Gastrocnemius medialis (tissue), 4 donors: ENCODE data around the gene PPP1R12B.
"Not testable (repeated sequence)": the region's sequence is repeated elsewhere in the genome, so short reads cannot be mapped to it uniquely, and the experiment has no call there.

ENCODE experiments used
- POLR2A ChIP-seq, 2 donors: fragments of 450-650 bp; IDR thresholded peaks; one replicate each; pipeline ENCODE4 v1.6.1; 2017; ENCODE audit warnings: antibody characterized with exemption in 2 of 2, mild to moderate bottlenecking in 2 of 2, moderate library complexity in 2 of 2
- TF ChIP-seq, protein P1 (sequence below), 5 experiments: fragments of 450-650 bp in 3 of 5; fragments of 200-600 bp in 2 of 5; sonication (generic) in 2 of 5; IDR thresholded peaks in 4 of 5; conservative IDR thresholded peaks in 1 of 5; 1 replicate in 4 of 5; 2 replicates in 1 of 5; pipeline ENCODE4 v1.5.1; 2016 to 2019; ENCODE audit warnings: antibody characterized with exemption in 5 of 5, mild to moderate bottlenecking in 3 of 5, moderate library complexity in 3 of 5

DNA sequence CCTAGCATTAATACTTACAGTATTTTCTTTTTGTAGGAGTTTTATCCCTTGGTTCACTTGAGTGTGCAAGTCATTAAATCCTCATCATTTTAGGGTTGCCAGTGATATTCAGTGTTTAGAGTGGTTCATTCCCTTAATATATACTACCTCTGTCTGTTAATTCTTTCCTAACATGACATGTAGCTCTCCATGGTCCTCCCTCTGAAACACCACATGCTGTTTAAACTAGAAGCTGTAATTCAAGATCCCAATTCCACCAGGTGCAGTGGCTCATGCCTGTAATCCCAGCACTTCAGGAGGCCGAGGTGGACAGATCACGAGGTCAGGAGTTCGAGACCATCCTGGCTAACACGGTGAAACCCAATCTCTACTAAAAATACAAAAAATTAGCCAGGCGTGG is 233.9 kb downstream of the PPP1R12B start:
- TF ChIP-seq POLR2A (IDR thresholded peaks at IDR 0.05), result not testable (repeated sequence)
- TF ChIP-seq, protein P1, sequence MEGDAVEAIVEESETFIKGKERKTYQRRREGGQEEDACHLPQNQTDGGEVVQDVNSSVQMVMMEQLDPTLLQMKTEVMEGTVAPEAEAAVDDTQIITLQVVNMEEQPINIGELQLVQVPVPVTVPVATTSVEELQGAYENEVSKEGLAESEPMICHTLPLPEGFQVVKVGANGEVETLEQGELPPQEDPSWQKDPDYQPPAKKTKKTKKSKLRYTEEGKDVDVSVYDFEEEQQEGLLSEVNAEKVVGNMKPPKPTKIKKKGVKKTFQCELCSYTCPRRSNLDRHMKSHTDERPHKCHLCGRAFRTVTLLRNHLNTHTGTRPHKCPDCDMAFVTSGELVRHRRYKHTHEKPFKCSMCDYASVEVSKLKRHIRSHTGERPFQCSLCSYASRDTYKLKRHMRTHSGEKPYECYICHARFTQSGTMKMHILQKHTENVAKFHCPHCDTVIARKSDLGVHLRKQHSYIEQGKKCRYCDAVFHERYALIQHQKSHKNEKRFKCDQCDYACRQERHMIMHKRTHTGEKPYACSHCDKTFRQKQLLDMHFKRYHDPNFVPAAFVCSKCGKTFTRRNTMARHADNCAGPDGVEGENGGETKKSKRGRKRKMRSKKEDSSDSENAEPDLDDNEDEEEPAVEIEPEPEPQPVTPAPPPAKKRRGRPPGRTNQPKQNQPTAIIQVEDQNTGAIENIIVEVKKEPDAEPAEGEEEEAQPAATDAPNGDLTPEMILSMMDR (IDR thresholded peaks at IDR 0.05 in 4 of 5, conservative IDR thresholded peaks at IDR 0.05 in 1 of 5), result not testable (repeated sequence)
